MM.1S (cell line): ENCODE results near the gene NUP98.

Experiments used
- DNase-seq: peaks from one replicate; pipeline ENCODE4 v3.0.0-alpha.2; 2015
- H2AFZ ChIP-seq: fragments of 300-600 bp; sonication (generic); 2 replicates; pipeline ENCODE4 v1.6.0; 2016; ENCODE audit warnings: antibody characterized with exemption, low read length
- H3F3A ChIP-seq: fragments of 300-600 bp; sonication (generic); 2 replicates; pipeline ENCODE4 v1.6.1; 2016; ENCODE audit warnings: mild to moderate bottlenecking, antibody characterized with exemption, low read length, moderate library complexity, mixed read lengths; ENCODE audit not compliant: insufficient read depth
- H3K27ac ChIP-seq: fragments of 300-600 bp; sonication (generic); 2 replicates; pipeline ENCODE4 v1.5.1; 2016; ENCODE audit warnings: mild to moderate bottlenecking, low read length
- H3K27me3 ChIP-seq: fragments of 300-600 bp; sonication (generic); replicated peaks from 2 replicates; pipeline ENCODE4 v1.6.0; 2016; ENCODE audit warnings: low read length; ENCODE audit not compliant: insufficient read depth
- H3K36me3 ChIP-seq: fragments of 300-600 bp; sonication (generic); replicated peaks from 2 replicates; pipeline ENCODE4 v1.6.1; 2016; ENCODE audit warnings: mild to moderate bottlenecking, low read length, mixed read lengths; ENCODE audit not compliant: insufficient read depth
- H3K4me1 ChIP-seq: fragments of 300-600 bp; sonication (generic); 2 replicates; pipeline ENCODE4 v1.6.1; 2016; ENCODE audit warnings: low read length, mixed read lengths
- H3K4me2 ChIP-seq: fragments of 300-600 bp; sonication (generic); 2 replicates; pipeline ENCODE4 v1.6.0; 2016; ENCODE audit warnings: low read depth, low read length
- H3K4me3 ChIP-seq: fragments of 300-600 bp; sonication (generic); 2 replicates; pipeline ENCODE4 v1.5.1; 2016; ENCODE audit warnings: low read length, mixed read lengths
- H3K79me2 ChIP-seq: fragments of 300-600 bp; sonication (generic); 2 replicates; pipeline ENCODE4 v1.6.1; 2016; ENCODE audit warnings: mixed run types, low read length, mixed read lengths
- H3K9ac ChIP-seq: fragments of 300-600 bp; sonication (generic); 2 replicates; pipeline ENCODE4 v1.6.1; 2016; ENCODE audit warnings: low read length, mixed read lengths
- H3K9me2 ChIP-seq: fragments of 300-600 bp; sonication (generic); replicated peaks from 2 replicates; pipeline ENCODE4 v1.6.1; 2016; ENCODE audit warnings: mild to moderate bottlenecking, low read length, mixed read lengths; ENCODE audit not compliant: insufficient read depth
- H3K9me3 ChIP-seq: fragments of 300-600 bp; sonication (generic); replicated peaks from 2 replicates; pipeline ENCODE4 v1.6.1; 2016; ENCODE audit warnings: mild to moderate bottlenecking, low read length, mixed read lengths; ENCODE audit not compliant: insufficient read depth
- H4K20me1 ChIP-seq: fragments of 300-600 bp; sonication (generic); 2 replicates; pipeline ENCODE4 v1.6.1; 2016; ENCODE audit warnings: mild to moderate bottlenecking, low read length, moderate library complexity, mixed read lengths; ENCODE audit not compliant: insufficient read depth
- CTCF ChIP-seq: fragments of 300-600 bp; sonication (generic); IDR thresholded peaks from 2 replicates; pipeline ENCODE4 v1.5.1; 2016; ENCODE audit warnings: antibody characterized with exemption, low read length, mixed read lengths
- EZH2 ChIP-seq: fragments of 300-600 bp; sonication (generic); optimal IDR thresholded peaks from 2 replicates; pipeline ENCODE3; 2017; ENCODE audit warnings: low read depth, mild to moderate bottlenecking, antibody characterized with exemption, low read length, mixed read lengths
- EZH2phosphoT487 ChIP-seq: fragments of 300-600 bp; sonication (generic); IDR thresholded peaks from 2 replicates; pipeline ENCODE4 v1.6.1; 2018; ENCODE audit warnings: antibody characterized with exemption, low read length

Gene NUP98

GRCh38 chr11:3827434-3828186, 30.3 kb upstream of the NUP98 start:
- no peaks in the 10 kb centered on the region for H3K9me3 ChIP-seq
- no peak overlapping the region for H3K4me3 ChIP-seq
- no peaks in the 10 kb centered on the region for H3K4me1 ChIP-seq
- TF ChIP-seq CTCF (no peak), EZH2phosphoT487 (no peak), EZH2 (no peak)
- no peaks in the 10 kb centered on the region for H3F3A ChIP-seq
- H3K9me2 ChIP-seq = no peaks in the 10 kb centered on the region
- 0 out of 2 replicates have a peak, but pooled peaks cover 4% of the 10 kb centered on the region for H3K36me3 ChIP-seq
- no peak overlapping the region for H3K27ac ChIP-seq
- H2AFZ ChIP-seq = no peak overlapping the region
- H3K4me2 ChIP-seq = no peak overlapping the region
- H3K27me3 ChIP-seq = no peaks in the 10 kb centered on the region
- H3K9ac ChIP-seq = no peak overlapping the region
- peaks cover 33% of the 10 kb centered on the region for H3K79me2 ChIP-seq
- 0 out of 2 replicates have a peak, but pooled peaks cover 4% of the 10 kb centered on the region for H4K20me1 ChIP-seq
- no peak for DNase-seq

- Histone ChIP-seq H2AFZ (no peak overlapping the region), H3K4me1 (no peaks in the 10 kb centered on the region), H3K9ac (no peak overlapping the region), H3F3A (no peaks in the 10 kb centered on the region), H3K36me3 (0 out of 2 replicates have a peak, but pooled peaks cover 4% of the 10 kb centered on the region), H3K4me2 (no peak overlapping the region), H3K79me2 (peaks cover 24% of the 10 kb centered on the region), H3K4me3 (no peak overlapping the region), H4K20me1 (no peaks in the 10 kb centered on the region), H3K27me3 (no peaks in the 10 kb centered on the region), H3K27ac (no peak overlapping the region), H3K9me2 (no peaks in the 10 kb centered on the region), H3K9me3 (no peaks in the 10 kb centered on the region)
- no peak for TF ChIP-seq EZH2
- TF ChIP-seq EZH2phosphoT487 = no peak
- no peak for TF ChIP-seq CTCF
- no peak for DNase-seq
Measured at GRCh38 chr11:3826721-3827120, 29.4 kb upstream of the NUP98 start.

GRCh38 chr11:3825473-3826154, 28.3 kb upstream of the NUP98 start:
- Histone ChIP-seq H3K79me2 (peaks cover 13% of the 10 kb centered on the region), H3K36me3 (0 out of 2 replicates have a peak, but pooled peaks cover 4% of the 10 kb centered on the region), H3K9me3 (no peaks in the 10 kb centered on the region), H3K27me3 (no peaks in the 10 kb centered on the region), H3K9me2 (no peaks in the 10 kb centered on the region), H3K9ac (no peak overlapping the region), H3K4me1 (no peaks in the 10 kb centered on the region), H3K4me2 (no peak overlapping the region), H3F3A (no peaks in the 10 kb centered on the region), H2AFZ (no peak overlapping the region), H4K20me1 (no peaks in the 10 kb centered on the region), H3K4me3 (no peak overlapping the region), H3K27ac (no peak overlapping the region)
- DNase-seq = no peak
- no peak for TF ChIP-seq EZH2phosphoT487
- no peak for TF ChIP-seq CTCF
- TF ChIP-seq EZH2 = no peak
